ENCODE data around the gene SNX14. TPM values are rescaled to one million over a fixed set of nuclear protein-coding genes. Genes with fewer than 3 reads are reported as not detected.

The SNX14 gene
- total and polyA plus RNA-seq, 10 of the 15 experiments (the other 5 are each of a cell fraction or from before 2014, with no cell fraction given): 34.2 to 122 (median 51.0) TPM

DNA sequence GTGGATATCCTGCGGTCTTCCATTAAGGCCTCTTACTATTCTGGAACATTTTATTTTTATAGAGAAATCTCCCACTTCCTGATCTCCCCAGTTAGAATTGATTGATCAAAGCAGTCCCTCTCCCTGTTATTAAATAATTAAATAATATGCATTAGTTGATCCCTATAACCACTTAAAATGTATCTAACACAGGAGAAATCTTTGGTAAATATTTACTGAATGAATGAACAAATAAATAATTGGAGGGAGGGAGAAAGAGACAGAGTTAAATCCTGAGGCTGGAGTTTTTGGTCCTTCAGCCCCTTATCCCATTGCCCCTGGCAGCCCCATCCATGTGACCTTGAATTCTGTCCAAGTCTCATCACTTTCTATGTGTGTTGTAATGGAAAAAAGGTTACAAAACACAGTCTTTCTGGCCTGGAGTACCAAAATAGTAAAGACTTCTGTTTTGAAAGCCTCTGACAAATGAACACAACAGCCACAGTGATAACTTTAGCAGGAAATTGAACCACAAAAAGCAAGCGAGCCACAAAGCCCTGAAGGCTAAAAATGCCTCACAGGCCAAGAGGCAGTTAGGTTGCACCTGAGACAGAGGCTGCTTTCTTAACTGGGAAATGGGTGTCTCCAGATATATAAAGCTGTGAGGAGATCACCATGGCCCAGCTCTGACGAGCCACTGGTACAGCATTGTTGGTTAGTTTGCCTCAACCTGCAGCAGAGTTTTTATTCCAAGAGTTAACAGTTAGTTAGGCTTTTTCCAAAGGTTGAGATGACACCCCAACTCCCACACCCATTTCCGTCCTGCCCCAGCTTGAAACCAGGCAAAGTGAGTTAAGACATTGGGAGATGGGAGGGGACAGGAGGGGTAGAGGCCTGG, 132.5 kb downstream of the SNX14 start (continued):
- peak; percentile 35; the same call in 1 of the 2 replicates for TF ChIP-seq MTA3 (IDR thresholded peaks at IDR 0.05; ENCODE audit: borderline replicate concordance, low read length)
- TF ChIP-seq LARP7 (IDR thresholded peaks at IDR 0.05): peak; percentile 39; the same call in 1 of the 2 replicates
- TF ChIP-seq, protein P1, sequence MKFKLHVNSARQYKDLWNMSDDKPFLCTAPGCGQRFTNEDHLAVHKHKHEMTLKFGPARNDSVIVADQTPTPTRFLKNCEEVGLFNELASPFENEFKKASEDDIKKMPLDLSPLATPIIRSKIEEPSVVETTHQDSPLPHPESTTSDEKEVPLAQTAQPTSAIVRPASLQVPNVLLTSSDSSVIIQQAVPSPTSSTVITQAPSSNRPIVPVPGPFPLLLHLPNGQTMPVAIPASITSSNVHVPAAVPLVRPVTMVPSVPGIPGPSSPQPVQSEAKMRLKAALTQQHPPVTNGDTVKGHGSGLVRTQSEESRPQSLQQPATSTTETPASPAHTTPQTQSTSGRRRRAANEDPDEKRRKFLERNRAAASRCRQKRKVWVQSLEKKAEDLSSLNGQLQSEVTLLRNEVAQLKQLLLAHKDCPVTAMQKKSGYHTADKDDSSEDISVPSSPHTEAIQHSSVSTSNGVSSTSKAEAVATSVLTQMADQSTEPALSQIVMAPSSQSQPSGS (IDR thresholded peaks at IDR 0.05; ENCODE audit: low read length): peak; percentile 85
- 0 out of 2 replicates have a peak, but pooled peaks have one; percentile 9 for TF ChIP-seq NR2C1 (IDR thresholded peaks at IDR 0.05)
- TF ChIP-seq RUNX3 (IDR thresholded peaks at IDR 0.05; ENCODE audit: low read length): peak; percentile 98
- no peak for TF ChIP-seq NFXL1 (IDR thresholded peaks at IDR 0.05; ENCODE audit: borderline replicate concordance)
- peak; percentile 10; the same call in 1 of the 2 replicates for TF ChIP-seq RAD21 (IDR thresholded peaks at IDR 0.05; ENCODE audit: insufficient read depth, low read depth, low read length)
- TF ChIP-seq IRF4 (IDR thresholded peaks at IDR 0.05; ENCODE audit: low read depth, low read length): no peak
- TF ChIP-seq, protein P2, sequence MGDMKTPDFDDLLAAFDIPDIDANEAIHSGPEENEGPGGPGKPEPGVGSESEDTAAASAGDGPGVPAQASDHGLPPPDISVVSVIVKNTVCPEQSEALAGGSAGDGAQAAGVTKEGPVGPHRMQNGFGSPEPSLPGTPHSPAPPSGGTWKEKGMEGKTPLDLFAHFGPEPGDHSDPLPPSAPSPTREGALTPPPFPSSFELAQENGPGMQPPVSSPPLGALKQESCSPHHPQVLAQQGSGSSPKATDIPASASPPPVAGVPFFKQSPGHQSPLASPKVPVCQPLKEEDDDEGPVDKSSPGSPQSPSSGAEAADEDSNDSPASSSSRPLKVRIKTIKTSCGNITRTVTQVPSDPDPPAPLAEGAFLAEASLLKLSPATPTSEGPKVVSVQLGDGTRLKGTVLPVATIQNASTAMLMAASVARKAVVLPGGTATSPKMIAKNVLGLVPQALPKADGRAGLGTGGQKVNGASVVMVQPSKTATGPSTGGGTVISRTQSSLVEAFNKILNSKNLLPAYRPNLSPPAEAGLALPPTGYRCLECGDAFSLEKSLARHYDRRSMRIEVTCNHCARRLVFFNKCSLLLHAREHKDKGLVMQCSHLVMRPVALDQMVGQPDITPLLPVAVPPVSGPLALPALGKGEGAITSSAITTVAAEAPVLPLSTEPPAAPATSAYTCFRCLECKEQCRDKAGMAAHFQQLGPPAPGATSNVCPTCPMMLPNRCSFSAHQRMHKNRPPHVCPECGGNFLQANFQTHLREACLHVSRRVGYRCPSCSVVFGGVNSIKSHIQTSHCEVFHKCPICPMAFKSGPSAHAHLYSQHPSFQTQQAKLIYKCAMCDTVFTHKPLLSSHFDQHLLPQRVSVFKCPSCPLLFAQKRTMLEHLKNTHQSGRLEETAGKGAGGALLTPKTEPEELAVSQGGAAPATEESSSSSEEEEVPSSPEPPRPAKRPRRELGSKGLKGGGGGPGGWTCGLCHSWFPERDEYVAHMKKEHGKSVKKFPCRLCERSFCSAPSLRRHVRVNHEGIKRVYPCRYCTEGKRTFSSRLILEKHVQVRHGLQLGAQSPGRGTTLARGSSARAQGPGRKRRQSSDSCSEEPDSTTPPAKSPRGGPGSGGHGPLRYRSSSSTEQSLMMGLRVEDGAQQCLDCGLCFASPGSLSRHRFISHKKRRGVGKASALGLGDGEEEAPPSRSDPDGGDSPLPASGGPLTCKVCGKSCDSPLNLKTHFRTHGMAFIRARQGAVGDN (IDR thresholded peaks at IDR 0.05): peak; percentile 83
- TF ChIP-seq, protein P3, sequence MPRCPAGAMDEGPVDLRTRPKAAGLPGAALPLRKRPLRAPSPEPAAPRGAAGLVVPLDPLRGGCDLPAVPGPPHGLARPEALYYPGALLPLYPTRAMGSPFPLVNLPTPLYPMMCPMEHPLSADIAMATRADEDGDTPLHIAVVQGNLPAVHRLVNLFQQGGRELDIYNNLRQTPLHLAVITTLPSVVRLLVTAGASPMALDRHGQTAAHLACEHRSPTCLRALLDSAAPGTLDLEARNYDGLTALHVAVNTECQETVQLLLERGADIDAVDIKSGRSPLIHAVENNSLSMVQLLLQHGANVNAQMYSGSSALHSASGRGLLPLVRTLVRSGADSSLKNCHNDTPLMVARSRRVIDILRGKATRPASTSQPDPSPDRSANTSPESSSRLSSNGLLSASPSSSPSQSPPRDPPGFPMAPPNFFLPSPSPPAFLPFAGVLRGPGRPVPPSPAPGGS (IDR thresholded peaks at IDR 0.05; ENCODE audit: borderline replicate concordance, insufficient read depth, low read depth, low read length, poor library complexity, severe bottlenecking): no peak
- TF ChIP-seq ZNF24 (IDR thresholded peaks at IDR 0.05): 0 out of 2 replicates have a peak, but pooled peaks have one; percentile 36
- TF ChIP-seq EGR1 (IDR thresholded peaks at IDR 0.05; ENCODE audit: borderline replicate concordance in 1 of 2, low read depth in 2 of 2, low read length in 2 of 2): no peak
- TF ChIP-seq ZNF384 (IDR thresholded peaks at IDR 0.05; ENCODE audit: borderline replicate concordance, low read depth, low read length): no peak
- no peak for TF ChIP-seq RELA (IDR thresholded peaks at IDR 0.05; ENCODE audit: borderline replicate concordance, partially characterized antibody)
- peak; percentile 65 for TF ChIP-seq ZNF217 (IDR thresholded peaks at IDR 0.05)
- TF ChIP-seq SPI1 (IDR thresholded peaks at IDR 0.05; ENCODE audit: borderline replicate concordance, insufficient read depth, low read depth, low read length): no peak
- no peak for TF ChIP-seq NFYB (IDR thresholded peaks at IDR 0.05; ENCODE audit: insufficient read depth, low read depth, low read length)
- peak; percentile 93 for TF ChIP-seq MEF2B (IDR thresholded peaks at IDR 0.05; ENCODE audit: partially characterized antibody, poor library complexity, severe bottlenecking)
- TF ChIP-seq, protein P4, sequence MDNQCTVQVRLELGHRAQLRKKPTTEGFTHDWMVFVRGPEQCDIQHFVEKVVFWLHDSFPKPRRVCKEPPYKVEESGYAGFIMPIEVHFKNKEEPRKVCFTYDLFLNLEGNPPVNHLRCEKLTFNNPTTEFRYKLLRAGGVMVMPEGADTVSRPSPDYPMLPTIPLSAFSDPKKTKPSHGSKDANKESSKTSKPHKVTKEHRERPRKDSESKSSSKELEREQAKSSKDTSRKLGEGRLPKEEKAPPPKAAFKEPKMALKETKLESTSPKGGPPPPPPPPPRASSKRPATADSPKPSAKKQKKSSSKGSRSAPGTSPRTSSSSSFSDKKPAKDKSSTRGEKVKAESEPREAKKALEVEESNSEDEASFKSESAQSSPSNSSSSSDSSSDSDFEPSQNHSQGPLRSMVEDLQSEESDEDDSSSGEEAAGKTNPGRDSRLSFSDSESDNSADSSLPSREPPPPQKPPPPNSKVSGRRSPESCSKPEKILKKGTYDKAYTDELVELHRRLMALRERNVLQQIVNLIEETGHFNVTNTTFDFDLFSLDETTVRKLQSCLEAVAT (IDR thresholded peaks at IDR 0.05): peak; percentile 83
- TF ChIP-seq ASH2L (IDR thresholded peaks at IDR 0.05; ENCODE audit: borderline replicate concordance, low read depth): no peak
- peak; percentile 69; the same call in 1 of the 2 replicates for TF ChIP-seq CREM (IDR thresholded peaks at IDR 0.05; ENCODE audit: low read depth)
